HL-60 (cell line): Measurements from ENCODE around the gene EXOSC5.
"Not testable (repeated sequence)": the region's sequence is repeated elsewhere in the genome, so short reads cannot be mapped to it uniquely, and the experiment has no call there.

Experiments used
- DNase-seq, 2 experiments: peaks; one replicate each; pipeline ENCODE4 v3.0.0-alpha.2; 2010 to 2020; ENCODE audit warnings: low read depth in 1 of 2, low spot score in 1 of 2
- H3K27ac ChIP-seq: fragments of 250-450 bp; sonication (Bioruptor Pico); replicated peaks from 2 replicates; pipeline ENCODE4 v1.5.1; 2020; ENCODE audit warnings: mild to moderate bottlenecking, moderate library complexity
- H3K27me3 ChIP-seq: fragments of 250-450 bp; sonication (Bioruptor Pico); 2 replicates; pipeline ENCODE4 v1.5.1; 2021; ENCODE audit warnings: mild to moderate bottlenecking, moderate library complexity; ENCODE audit not compliant: insufficient read depth, poor library complexity, severe bottlenecking
- H3K4me3 ChIP-seq: replicated peaks from 2 replicates; pipeline ENCODE4 v1.5.1; 2011; ENCODE audit warnings: mild to moderate bottlenecking, control low read depth, low read length; ENCODE audit not compliant: insufficient read depth
- GABPA ChIP-seq: IDR thresholded peaks from 2 replicates; pipeline ENCODE4 v1.6.1; 2012; ENCODE audit warnings: low read depth
- POLR2AphosphoS5 ChIP-seq: IDR thresholded peaks from 2 replicates; pipeline ENCODE4 v1.6.1; 2012; ENCODE audit warnings: low read depth
- SPI1 ChIP-seq: IDR thresholded peaks from 2 replicates; pipeline ENCODE4 v1.6.1; 2012; ENCODE audit warnings: low read depth, mild to moderate bottlenecking, borderline replicate concordance
- TF ChIP-seq, protein P1 (sequence below): IDR thresholded peaks from 2 replicates; pipeline ENCODE4 v1.6.1; 2012; ENCODE audit warnings: low read depth; ENCODE audit not compliant: insufficient replicate concordance
- TF ChIP-seq, protein P2 (sequence below): IDR thresholded peaks from one replicate; pipeline ENCODE4 v1.5.1; 2011; ENCODE audit warnings: low read length, control low read depth, inconsistent platforms; ENCODE audit not compliant: insufficient read depth

Gene EXOSC5

DNA sequence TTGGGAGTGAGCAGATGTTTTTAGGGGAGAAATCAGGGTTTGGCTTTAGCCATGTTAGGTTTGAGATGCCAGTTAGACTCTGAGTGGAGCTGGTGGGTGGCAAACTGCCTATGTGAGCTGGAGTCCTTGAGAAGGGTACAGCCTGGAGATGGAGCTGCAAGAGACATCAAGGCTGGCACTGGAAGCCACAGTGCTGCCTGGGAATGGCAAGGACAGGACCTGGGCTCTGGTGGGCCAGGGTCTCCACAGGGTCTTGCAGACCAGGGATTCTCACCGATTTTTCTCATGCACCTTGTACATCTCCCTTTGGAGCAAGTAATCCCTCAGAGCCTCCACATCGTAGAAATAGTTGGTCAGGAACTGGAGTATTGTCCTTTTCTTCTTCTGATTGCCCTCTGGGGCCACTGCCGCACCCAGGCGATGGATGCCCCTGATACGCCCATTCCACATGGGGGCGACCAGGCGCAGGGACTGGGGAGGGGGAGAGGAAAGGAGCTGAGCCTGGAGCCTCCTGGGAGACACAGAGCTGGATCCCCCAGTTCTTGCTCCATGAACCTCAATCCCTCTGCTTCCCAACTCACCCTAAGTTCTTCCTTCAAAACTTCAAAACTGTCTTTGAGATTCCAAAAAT lies 40.9 kb upstream of the EXOSC5 start:
- TF ChIP-seq POLR2AphosphoS5, result 0 out of 2 replicates have a peak, but pooled peaks have one; percentile 9
- TF ChIP-seq, protein P1, sequence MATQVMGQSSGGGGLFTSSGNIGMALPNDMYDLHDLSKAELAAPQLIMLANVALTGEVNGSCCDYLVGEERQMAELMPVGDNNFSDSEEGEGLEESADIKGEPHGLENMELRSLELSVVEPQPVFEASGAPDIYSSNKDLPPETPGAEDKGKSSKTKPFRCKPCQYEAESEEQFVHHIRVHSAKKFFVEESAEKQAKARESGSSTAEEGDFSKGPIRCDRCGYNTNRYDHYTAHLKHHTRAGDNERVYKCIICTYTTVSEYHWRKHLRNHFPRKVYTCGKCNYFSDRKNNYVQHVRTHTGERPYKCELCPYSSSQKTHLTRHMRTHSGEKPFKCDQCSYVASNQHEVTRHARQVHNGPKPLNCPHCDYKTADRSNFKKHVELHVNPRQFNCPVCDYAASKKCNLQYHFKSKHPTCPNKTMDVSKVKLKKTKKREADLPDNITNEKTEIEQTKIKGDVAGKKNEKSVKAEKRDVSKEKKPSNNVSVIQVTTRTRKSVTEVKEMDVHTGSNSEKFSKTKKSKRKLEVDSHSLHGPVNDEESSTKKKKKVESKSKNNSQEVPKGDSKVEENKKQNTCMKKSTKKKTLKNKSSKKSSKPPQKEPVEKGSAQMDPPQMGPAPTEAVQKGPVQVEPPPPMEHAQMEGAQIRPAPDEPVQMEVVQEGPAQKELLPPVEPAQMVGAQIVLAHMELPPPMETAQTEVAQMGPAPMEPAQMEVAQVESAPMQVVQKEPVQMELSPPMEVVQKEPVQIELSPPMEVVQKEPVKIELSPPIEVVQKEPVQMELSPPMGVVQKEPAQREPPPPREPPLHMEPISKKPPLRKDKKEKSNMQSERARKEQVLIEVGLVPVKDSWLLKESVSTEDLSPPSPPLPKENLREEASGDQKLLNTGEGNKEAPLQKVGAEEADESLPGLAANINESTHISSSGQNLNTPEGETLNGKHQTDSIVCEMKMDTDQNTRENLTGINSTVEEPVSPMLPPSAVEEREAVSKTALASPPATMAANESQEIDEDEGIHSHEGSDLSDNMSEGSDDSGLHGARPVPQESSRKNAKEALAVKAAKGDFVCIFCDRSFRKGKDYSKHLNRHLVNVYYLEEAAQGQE, result no peak
- no peak overlapping the region for H3K4me3 ChIP-seq
- H3K27ac ChIP-seq, result no peak overlapping the region
- DNase-seq, result no peak
- no peaks in the 10 kb centered on the region for H3K27me3 ChIP-seq

- DNase-seq, result no peak
- H3K27ac ChIP-seq, result no peak overlapping the region
- TF ChIP-seq SPI1 (no peak), POLR2AphosphoS5 (no peak), GABPA (no peak)
- TF ChIP-seq, protein P2, sequence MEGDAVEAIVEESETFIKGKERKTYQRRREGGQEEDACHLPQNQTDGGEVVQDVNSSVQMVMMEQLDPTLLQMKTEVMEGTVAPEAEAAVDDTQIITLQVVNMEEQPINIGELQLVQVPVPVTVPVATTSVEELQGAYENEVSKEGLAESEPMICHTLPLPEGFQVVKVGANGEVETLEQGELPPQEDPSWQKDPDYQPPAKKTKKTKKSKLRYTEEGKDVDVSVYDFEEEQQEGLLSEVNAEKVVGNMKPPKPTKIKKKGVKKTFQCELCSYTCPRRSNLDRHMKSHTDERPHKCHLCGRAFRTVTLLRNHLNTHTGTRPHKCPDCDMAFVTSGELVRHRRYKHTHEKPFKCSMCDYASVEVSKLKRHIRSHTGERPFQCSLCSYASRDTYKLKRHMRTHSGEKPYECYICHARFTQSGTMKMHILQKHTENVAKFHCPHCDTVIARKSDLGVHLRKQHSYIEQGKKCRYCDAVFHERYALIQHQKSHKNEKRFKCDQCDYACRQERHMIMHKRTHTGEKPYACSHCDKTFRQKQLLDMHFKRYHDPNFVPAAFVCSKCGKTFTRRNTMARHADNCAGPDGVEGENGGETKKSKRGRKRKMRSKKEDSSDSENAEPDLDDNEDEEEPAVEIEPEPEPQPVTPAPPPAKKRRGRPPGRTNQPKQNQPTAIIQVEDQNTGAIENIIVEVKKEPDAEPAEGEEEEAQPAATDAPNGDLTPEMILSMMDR, result no peak
- TF ChIP-seq, protein P1, result no peak
- H3K27me3 ChIP-seq, result no peaks in the 10 kb centered on the region
- H3K4me3 ChIP-seq, result no peak overlapping the region
Measured at GRCh38 chr19:41436674-41436951, 39.5 kb upstream of the EXOSC5 start.

DNA sequence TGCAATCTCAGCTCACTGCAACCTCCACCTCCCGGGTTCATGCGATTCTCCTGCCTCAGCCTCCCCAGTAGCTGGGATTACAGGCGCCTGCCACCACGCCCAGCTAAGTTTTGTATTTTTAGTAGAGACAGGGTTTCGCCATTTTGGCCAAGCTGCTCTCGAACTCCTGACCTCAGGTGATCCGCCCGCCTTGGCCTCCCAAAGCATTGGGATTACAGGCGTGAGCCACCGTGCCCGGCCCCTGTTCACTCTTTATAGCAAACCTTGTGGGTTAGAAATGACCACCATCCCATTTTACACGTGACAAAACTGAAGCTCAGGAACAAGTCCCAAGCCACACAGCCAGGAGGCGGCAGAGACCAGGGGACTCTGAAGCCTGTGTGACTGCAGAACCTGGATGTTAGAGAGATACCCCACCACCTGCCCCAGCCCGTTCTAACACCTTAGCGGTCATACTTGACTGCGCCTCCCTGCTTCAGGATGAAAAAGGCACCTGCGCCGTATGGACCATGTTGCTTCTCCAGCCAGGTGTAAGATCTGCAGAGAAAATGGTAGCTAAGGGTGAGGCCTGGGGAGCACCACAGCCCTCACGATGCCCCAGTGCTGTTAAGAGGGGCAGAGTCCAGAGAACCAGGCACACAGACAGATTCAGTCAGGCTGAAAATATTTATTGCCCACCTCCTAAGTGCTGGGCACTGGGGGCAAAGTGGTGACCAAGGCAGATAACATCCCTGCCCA lies 38.9 kb upstream of the EXOSC5 start:
- TF ChIP-seq, protein P1, result no peak
- TF ChIP-seq GABPA (no peak), SPI1 (no peak), POLR2AphosphoS5 (no peak)
- TF ChIP-seq, protein P2, result no peak
- no peaks in the 10 kb centered on the region for H3K27me3 ChIP-seq
- H3K4me3 ChIP-seq, result no peak overlapping the region
- no peak for DNase-seq
- H3K27ac ChIP-seq, result no peak overlapping the region

DNA sequence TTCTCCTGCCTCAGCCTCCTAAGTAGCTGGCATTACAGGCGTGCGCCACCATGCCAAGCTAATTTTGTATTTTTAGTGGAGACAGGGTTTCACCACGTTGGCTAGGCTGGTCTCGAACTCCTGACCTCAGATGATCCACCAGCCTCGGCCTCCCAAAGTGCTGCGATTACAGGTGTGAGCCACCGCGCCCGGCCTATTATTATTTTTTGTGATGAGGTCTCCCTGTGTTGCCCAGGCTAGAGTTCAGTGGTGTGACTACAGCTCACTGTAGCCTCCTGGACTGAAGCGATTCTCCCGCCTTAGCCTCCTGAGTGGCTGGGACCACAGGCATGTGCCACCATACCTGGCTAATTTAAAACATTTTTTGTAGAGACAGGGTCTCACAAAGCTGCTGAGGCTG lies 38.2 kb upstream of the EXOSC5 start:
- H3K27me3 ChIP-seq, H3K4me3 ChIP-seq, DNase-seq, H3K27ac ChIP-seq: not testable (repeated sequence)
